Measurements from ENCODE around the gene TMEM168.

TMEM168 gene

DNA sequence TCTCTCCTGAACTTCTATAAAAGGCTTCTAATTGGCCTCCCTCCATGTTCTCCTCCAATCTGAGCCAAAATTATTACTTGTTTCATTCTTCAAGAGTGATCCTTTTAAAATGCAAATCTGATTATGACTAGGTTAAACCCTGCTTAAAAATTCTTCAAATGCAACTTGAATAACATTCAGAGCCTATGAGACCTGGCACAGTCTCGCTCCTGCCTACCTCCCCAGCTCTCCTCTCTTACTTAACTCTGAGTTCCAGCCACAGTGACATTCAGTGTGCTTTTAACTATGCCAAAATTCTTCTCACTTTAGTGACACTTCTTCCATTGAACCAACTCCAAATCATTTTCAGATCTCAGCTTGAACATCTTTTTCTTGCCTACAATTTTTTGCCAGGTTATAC is 68.8 kb downstream of the TMEM168 start:
- DNase-seq (ENCODE audit: low read depth), result no peak

GRCh38 chr7:112715525-112715924 is 74.7 kb downstream of the TMEM168 start:
- DNase-seq (ENCODE audit: low read depth), result no peak

DNA sequence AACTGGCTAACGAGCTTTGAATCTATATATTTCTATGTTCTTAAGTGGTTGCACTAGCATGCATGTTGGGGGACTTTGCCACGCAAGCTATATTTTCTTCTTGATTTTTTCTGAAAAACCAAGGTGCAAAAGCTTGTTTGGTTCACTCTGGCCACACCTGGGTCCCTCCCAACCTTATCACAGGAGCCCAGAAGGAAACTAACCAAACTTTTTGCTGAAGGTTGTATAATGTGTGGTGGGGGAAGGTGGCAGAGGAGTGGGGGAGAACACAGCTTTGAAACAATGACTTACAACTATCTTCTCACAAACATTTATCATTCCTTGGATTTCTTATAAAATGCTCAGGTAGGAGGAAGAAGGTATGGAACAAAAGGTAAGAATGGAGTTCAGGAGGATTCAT is 75.3 kb downstream of the TMEM168 start:
- no peak for DNase-seq (ENCODE audit: low read depth)
